ENCODE data around the gene MLF2. TPM values are rescaled to one million over a fixed set of nuclear protein-coding genes. Genes with fewer than 3 reads are reported as not detected.
"Not testable (repeated sequence)": the region's sequence is repeated elsewhere in the genome, so short reads cannot be mapped to it uniquely, and the experiment has no call there.

The MLF2 gene
- polyA plus RNA-seq, 4 donors: 163 to 233 (median 187) TPM

GRCh38 chr12:6742080-6742479 is 10.9 kb downstream of the MLF2 start:
- H3K9me3 ChIP-seq (ENCODE audit: control insufficient read depth in 2 of 2, insufficient read depth in 1 of 2, low read depth in 1 of 2, low read length in 1 of 2); H3K4me3 ChIP-seq (ENCODE audit: low read depth in 1 of 3, low read length in 3 of 3); FAIRE-seq; H3K27me3 ChIP-seq (ENCODE audit: control insufficient read depth in 3 of 3, insufficient read depth in 3 of 3, low read length in 3 of 3); H3K4me1 ChIP-seq (ENCODE audit: control insufficient read depth in 3 of 3, insufficient read depth in 2 of 3, low read depth in 1 of 3, low read length in 2 of 3); H3K27ac ChIP-seq (ENCODE audit: low read depth in 1 of 3, low read length in 2 of 3); DNase-seq: not testable (repeated sequence)
- H3K36me3 ChIP-seq (ENCODE audit: control insufficient read depth in 3 of 3, insufficient read depth in 2 of 3, low read depth in 1 of 3, low read length in 3 of 3): peaks cover 0 to 26% (median 0%) of the 10 kb centered on the region in 3 donors
- WGBS, 3 donors: 68 to 93% (median 89%) methylated on average over 8 to 12 of the region's 12 CpGs

GRCh38 chr12:6736754-6737153 is 16.2 kb downstream of the MLF2 start:
- H3K4me1 ChIP-seq (ENCODE audit: control insufficient read depth in 3 of 3, insufficient read depth in 2 of 3, low read depth in 1 of 3, low read length in 2 of 3): peaks cover 0 to 10% (median 2%) of the 10 kb centered on the region in 3 donors
- H3K27me3 ChIP-seq (ENCODE audit: control insufficient read depth in 3 of 3, insufficient read depth in 3 of 3, low read length in 3 of 3): no peaks in the 10 kb centered on the region
- no peak overlapping the region for H3K4me3 ChIP-seq (ENCODE audit: low read depth in 1 of 3, low read length in 3 of 3)
- DNase-seq: no peak
- no peak overlapping the region for H3K27ac ChIP-seq (ENCODE audit: low read depth in 1 of 3, low read length in 2 of 3)
- peaks cover 0 to 15% (median 0%) of the 10 kb centered on the region in 3 donors for H3K36me3 ChIP-seq (ENCODE audit: control insufficient read depth in 3 of 3, insufficient read depth in 2 of 3, low read depth in 1 of 3, low read length in 3 of 3)
- 91 to 97% (median 93%) methylated on average over 5 of the region's 5 CpGs for WGBS, 3 donors
- FAIRE-seq: no peak
- H3K9me3 ChIP-seq (ENCODE audit: control insufficient read depth in 2 of 2, insufficient read depth in 1 of 2, low read depth in 1 of 2, low read length in 1 of 2): no peaks in the 10 kb centered on the region

- H3K36me3 ChIP-seq (ENCODE audit: control insufficient read depth in 3 of 3, insufficient read depth in 2 of 3, low read depth in 1 of 3, low read length in 3 of 3): peaks cover 0 to 25% (median 0%) of the 10 kb centered on the region in 3 donors
- H3K4me1 ChIP-seq (ENCODE audit: control insufficient read depth in 3 of 3, insufficient read depth in 2 of 3, low read depth in 1 of 3, low read length in 2 of 3): peaks cover 0 to 10% (median 2%) of the 10 kb centered on the region in 3 donors
- no peak for FAIRE-seq
- H3K4me3 ChIP-seq (ENCODE audit: low read depth in 1 of 3, low read length in 3 of 3): no peak overlapping the region
- peak; percentile 63 to 67 for DNase-seq
- H3K9me3 ChIP-seq (ENCODE audit: control insufficient read depth in 2 of 2, insufficient read depth in 1 of 2, low read depth in 1 of 2, low read length in 1 of 2): no peaks in the 10 kb centered on the region
- 43 to 45% (median 44%) methylated on average over 8 of the region's 8 CpGs for WGBS, 3 donors
- H3K27ac ChIP-seq (ENCODE audit: low read depth in 1 of 3, low read length in 2 of 3): peak overlapping the region in 1 of 3 donors; percentile 8
- no peaks in the 10 kb centered on the region for H3K27me3 ChIP-seq (ENCODE audit: control insufficient read depth in 3 of 3, insufficient read depth in 3 of 3, low read length in 3 of 3)
Observed at GRCh38 chr12:6735448-6736191, 17.3 kb downstream of the MLF2 start.

- Histone ChIP-seq H3K36me3 (ENCODE audit: control insufficient read depth in 3 of 3, insufficient read depth in 2 of 3, low read depth in 1 of 3, low read length in 3 of 3) (peaks cover 1 to 34% (median 2%) of the 10 kb centered on the region in 3 donors), H3K4me3 (ENCODE audit: low read depth in 1 of 3, low read length in 3 of 3) (no peak overlapping the region), H3K27ac (ENCODE audit: low read depth in 1 of 3, low read length in 2 of 3) (peak overlapping the region in 2 of 3 donors; percentile 8 to 60), H3K4me1 (ENCODE audit: control insufficient read depth in 3 of 3, insufficient read depth in 2 of 3, low read depth in 1 of 3, low read length in 2 of 3) (peaks cover 0 to 10% (median 2%) of the 10 kb centered on the region in 3 donors), H3K9me3 (ENCODE audit: control insufficient read depth in 2 of 2, insufficient read depth in 1 of 2, low read depth in 1 of 2, low read length in 1 of 2) (no peaks in the 10 kb centered on the region), H3K27me3 (ENCODE audit: control insufficient read depth in 3 of 3, insufficient read depth in 3 of 3, low read length in 3 of 3) (no peaks in the 10 kb centered on the region)
- DNase-seq (peak; percentile 61 to 73), FAIRE-seq (no peak)
- 62 to 74% (median 70%) methylated on average over 10 of the region's 10 CpGs for WGBS, 3 donors
Observed at GRCh38 chr12:6734506-6735387, 18.2 kb downstream of the MLF2 start.

- 91 to 97% (median 92%) methylated on average over 8 of the region's 8 CpGs for WGBS, 3 donors
- no peak overlapping the region for H3K27ac ChIP-seq (ENCODE audit: low read depth in 1 of 3, low read length in 2 of 3)
- H3K27me3 ChIP-seq (ENCODE audit: control insufficient read depth in 3 of 3, insufficient read depth in 3 of 3, low read length in 3 of 3): no peaks in the 10 kb centered on the region
- FAIRE-seq: no peak
- H3K4me3 ChIP-seq (ENCODE audit: low read depth in 1 of 3, low read length in 3 of 3): no peak overlapping the region
- no peaks in the 10 kb centered on the region for H3K9me3 ChIP-seq (ENCODE audit: control insufficient read depth in 2 of 2, insufficient read depth in 1 of 2, low read depth in 1 of 2, low read length in 1 of 2)
- peaks cover 5 to 53% (median 8%) of the 10 kb centered on the region in 3 donors for H3K36me3 ChIP-seq (ENCODE audit: control insufficient read depth in 3 of 3, insufficient read depth in 2 of 3, low read depth in 1 of 3, low read length in 3 of 3)
- peaks cover 0 to 8% (median under 1%) of the 10 kb centered on the region in 3 donors for H3K4me1 ChIP-seq (ENCODE audit: control insufficient read depth in 3 of 3, insufficient read depth in 2 of 3, low read depth in 1 of 3, low read length in 2 of 3)
- no peak for DNase-seq
Observed at GRCh38 chr12:6730169-6730568, 22.8 kb downstream of the MLF2 start.

GRCh38 chr12:6729186-6729585 is 23.8 kb downstream of the MLF2 start:
- WGBS, 3 donors: 96 to 97% (median 96%) methylated on average over 18 of the region's 18 CpGs
- no peaks in the 10 kb centered on the region for H3K9me3 ChIP-seq (ENCODE audit: control insufficient read depth in 2 of 2, insufficient read depth in 1 of 2, low read depth in 1 of 2, low read length in 1 of 2)
- H3K4me1 ChIP-seq (ENCODE audit: control insufficient read depth in 3 of 3, insufficient read depth in 2 of 3, low read depth in 1 of 3, low read length in 2 of 3): peaks cover 0 to 7% (median 5%) of the 10 kb centered on the region in 3 donors
- DNase-seq: no peak
- no peak overlapping the region for H3K4me3 ChIP-seq (ENCODE audit: low read depth in 1 of 3, low read length in 3 of 3)
- peaks cover 5 to 51% (median 8%) of the 10 kb centered on the region in 3 donors for H3K36me3 ChIP-seq (ENCODE audit: control insufficient read depth in 3 of 3, insufficient read depth in 2 of 3, low read depth in 1 of 3, low read length in 3 of 3)
- H3K27me3 ChIP-seq (ENCODE audit: control insufficient read depth in 3 of 3, insufficient read depth in 3 of 3, low read length in 3 of 3): no peaks in the 10 kb centered on the region
- no peak overlapping the region for H3K27ac ChIP-seq (ENCODE audit: low read depth in 1 of 3, low read length in 2 of 3)
- FAIRE-seq: no peak

GRCh38 chr12:6725350-6725749 is 27.6 kb downstream of the MLF2 start:
- 90 to 94% (median 94%) methylated on average over 7 of the region's 7 CpGs for WGBS, 3 donors

GRCh38 chr12:6724409-6724797 is 28.5 kb downstream of the MLF2 start:
- 12 to 30% (median 16%) methylated on average over 10 of the region's 10 CpGs for WGBS, 3 donors
- DNase-seq (no peak), FAIRE-seq (no peak)
- Histone ChIP-seq H3K36me3 (ENCODE audit: control insufficient read depth in 3 of 3, insufficient read depth in 2 of 3, low read depth in 1 of 3, low read length in 3 of 3) (peaks cover 1 to 16% (median 5%) of the 10 kb centered on the region in 3 donors), H3K9me3 (ENCODE audit: control insufficient read depth in 2 of 2, insufficient read depth in 1 of 2, low read depth in 1 of 2, low read length in 1 of 2) (no peaks in the 10 kb centered on the region), H3K4me3 (ENCODE audit: low read depth in 1 of 3, low read length in 3 of 3) (peak overlapping the region; percentile 35 to 77 (median 67)), H3K27ac (ENCODE audit: low read depth in 1 of 3, low read length in 2 of 3) (peak overlapping the region; percentile 85 to 94 (median 89)), H3K27me3 (ENCODE audit: control insufficient read depth in 3 of 3, insufficient read depth in 3 of 3, low read length in 3 of 3) (no peaks in the 10 kb centered on the region), H3K4me1 (ENCODE audit: control insufficient read depth in 3 of 3, insufficient read depth in 2 of 3, low read depth in 1 of 3, low read length in 2 of 3) (peaks cover 0 to 7% (median 5%) of the 10 kb centered on the region in 3 donors)

More at GRCh38 chr12:6725350-6725749, 27.6 kb downstream of the MLF2 start:
- Histone ChIP-seq H3K27me3 (ENCODE audit: control insufficient read depth in 3 of 3, insufficient read depth in 3 of 3, low read length in 3 of 3) (no peaks in the 10 kb centered on the region), H3K9me3 (ENCODE audit: control insufficient read depth in 2 of 2, insufficient read depth in 1 of 2, low read depth in 1 of 2, low read length in 1 of 2) (no peaks in the 10 kb centered on the region), H3K27ac (ENCODE audit: low read depth in 1 of 3, low read length in 2 of 3) (no peak overlapping the region), H3K4me1 (ENCODE audit: control insufficient read depth in 3 of 3, insufficient read depth in 2 of 3, low read depth in 1 of 3, low read length in 2 of 3) (peaks cover 0 to 7% (median 5%) of the 10 kb centered on the region in 3 donors), H3K36me3 (ENCODE audit: control insufficient read depth in 3 of 3, insufficient read depth in 2 of 3, low read depth in 1 of 3, low read length in 3 of 3) (peaks cover 5 to 25% (median 8%) of the 10 kb centered on the region in 3 donors), H3K4me3 (ENCODE audit: low read depth in 1 of 3, low read length in 3 of 3) (no peak overlapping the region)
- FAIRE-seq (no peak), DNase-seq (no peak)
